K562 (cell line): ENCODE measurements around the gene TSPAN1. TPM values are rescaled to one million over a fixed set of nuclear protein-coding genes. Genes with fewer than 3 reads are reported as not detected.
A peak's percentile ranks its signal among the peaks of the same experiment; 100 is the strongest.

Experiments
- ATAC-seq: fragments of 200-7000 bp; cut with Tn5 transposase; 3 replicates; pipeline ENCODE4 v1.9.1; 2020; ENCODE audit warnings: moderate library complexity
- BruUV-seq: library from RNA; stranded (reverse); fragments of 400-500 nt; replicated peaks from 2 replicates; lab custom pipeline; 2021; lab: Mats Ljungman, UMichigan
- CTCF ChIA-PET: fragments of 300-600 bp; formaldehyde crosslinking; extraction: SDS; loops from one replicate; lab custom pipeline; 2021; ENCODE audit warnings: low intra/inter-chr PET ratio; lab: Yijun Ruan, JAX
- POLR2A ChIA-PET: fragments of 300-600, 350-650 bp; sonication (Branson Sonifier 250); formaldehyde crosslinking; extraction: SDS; loops from one replicate; lab custom pipeline; 2021; ENCODE audit warnings: antibody characterized with exemption, inconsistent platforms; lab: Yijun Ruan, JAX
- DNase-seq, 4 experiments: peaks; one replicate each; pipeline versions ENCODE4 v3.0.0 to v3.0.0-alpha.2; 2011 to 2018; ENCODE audit warnings: low spot score in 3 of 4, mixed read lengths in 3 of 4; ENCODE audit errors: extremely low read depth in 1 of 4
- FAIRE-seq: peaks from 2 replicates; lab custom pipeline; 2011; peaks lifted over from hg19 to GRCh38; lab: Jason Lieb, UNC
- H2AFZ ChIP-seq: 2 replicates; pipeline ENCODE4 v1.6.0; 2011; ENCODE audit warnings: low read depth, low read length, control low read depth, inconsistent platforms
- H3K27ac ChIP-seq: fragments of 200-600 bp; 3 replicates; pipeline ENCODE4 v1.8.0; 2011; ENCODE audit warnings: low read depth, mild to moderate bottlenecking, control low read depth, inconsistent platforms, low read length, moderate library complexity, mixed read lengths; ENCODE audit errors: extremely low read depth
- H3K27me3 ChIP-seq, 2 experiments: fragments of 300-600 bp in 1 of 2; 2 replicates in 1 of 2; 3 replicates in 1 of 2; pipeline versions ENCODE4 v1.6.0 to v1.8.0; 2011; ENCODE audit warnings: inconsistent platforms in 2 of 2, low read length in 2 of 2, mild to moderate bottlenecking in 1 of 2, mixed read lengths in 1 of 2, moderate library complexity in 1 of 2; ENCODE audit not compliant: control insufficient read depth in 2 of 2, insufficient read depth in 2 of 2
- H3K36me3 ChIP-seq: fragments of 300-600 bp; 3 replicates; pipeline ENCODE4 v1.8.0; 2011; ENCODE audit warnings: mild to moderate bottlenecking, low read length, inconsistent platforms; ENCODE audit not compliant: control insufficient read depth, insufficient read depth
- H3K4me1 ChIP-seq, 2 experiments: fragments of 200-600 bp in 1 of 2; replicated peaks in 1 of 2; 2 replicates in 1 of 2; 3 replicates in 1 of 2; pipeline versions ENCODE4 v1.5.1 to v1.8.0; 2011; ENCODE audit warnings: inconsistent platforms in 2 of 2, low read length in 2 of 2, mild to moderate bottlenecking in 1 of 2, mixed read lengths in 1 of 2, moderate library complexity in 1 of 2; ENCODE audit not compliant: control insufficient read depth in 2 of 2, insufficient read depth in 2 of 2
- H3K4me2 ChIP-seq: 2 replicates; pipeline ENCODE4 v1.6.1; 2011; ENCODE audit warnings: low read length, control low read depth, inconsistent platforms, mixed read lengths; ENCODE audit not compliant: insufficient read depth
- H3K4me3 ChIP-seq: fragments of 200-600 bp; sonication (generic), shearing (Covaris generic); 2 replicates; pipeline ENCODE4 v1.5.1; 2016; ENCODE audit warnings: control low read depth, inconsistent platforms
- H3K79me2 ChIP-seq: fragments of 200-600 bp; 3 replicates; pipeline ENCODE4 v1.8.0; 2011; ENCODE audit warnings: low read length, inconsistent platforms; ENCODE audit not compliant: control insufficient read depth, insufficient read depth
- H3K9ac ChIP-seq, 2 experiments: 2 replicates each; pipeline versions ENCODE4 v1.6.0 to v1.6.1; 2011; ENCODE audit warnings: low read depth in 2 of 2, low read length in 2 of 2, control low read depth in 1 of 2, inconsistent platforms in 1 of 2, mild to moderate bottlenecking in 1 of 2, mixed read lengths in 1 of 2; ENCODE audit not compliant: insufficient read depth in 1 of 2
- H3K9me1 ChIP-seq: one replicate; pipeline ENCODE4 v1.6.0; 2011; ENCODE audit warnings: inconsistent platforms, mild to moderate bottlenecking, low read length, moderate library complexity; ENCODE audit not compliant: control insufficient read depth, insufficient read depth
- H3K9me3 ChIP-seq: replicated peaks from 2 replicates; pipeline ENCODE4 v1.5.1; 2011; ENCODE audit warnings: low read depth, low read length, inconsistent platforms; ENCODE audit not compliant: control insufficient read depth, insufficient read depth
- H4K20me1 ChIP-seq: replicated peaks from 2 replicates; pipeline ENCODE4 v1.6.1; 2011; ENCODE audit warnings: low read length, inconsistent platforms, mixed read lengths; ENCODE audit not compliant: control insufficient read depth, insufficient read depth
- ILF3 ChIP-seq: fragments of 450-650 bp; IDR thresholded peaks from 2 replicates; pipeline ENCODE4 v1.6.1; 2018; ENCODE audit warnings: antibody characterized with exemption, mild to moderate bottlenecking, moderate library complexity, borderline replicate concordance
- ILK ChIP-seq: fragments of 450-650 bp; IDR thresholded peaks from 2 replicates; pipeline ENCODE4 v1.6.1; 2016; ENCODE audit warnings: missing genetic modification characterization, low read depth, mild to moderate bottlenecking, missing compliant biosample characterization, moderate library complexity, borderline replicate concordance
- LARP7 ChIP-seq: fragments of 450-650 bp; IDR thresholded peaks from 2 replicates; pipeline ENCODE4 v1.6.1; 2016
- SMAD4 ChIP-seq: fragments of 250-450 bp; sonication (Bioruptor Pico); conservative IDR thresholded peaks from 2 replicates; pipeline ENCODE4 v1.8.0; 2021; ENCODE audit warnings: inconsistent platforms, mild to moderate bottlenecking, moderate library complexity
- SP1 ChIP-seq: sonication (generic); formaldehyde crosslinking; IDR thresholded peaks from 2 replicates; pipeline ENCODE4 v1.8.1; 2022; ENCODE audit warnings: mild to moderate bottlenecking, missing genetic modification reagents
- WGBS: fragments of 100-300 bp; shearing (Covaris generic); methylation state at CpG from one replicate; pipeline ENCODE4 v1.1.6; 2016; ENCODE audit warnings: low coverage, mixed read lengths; ENCODE audit not compliant: insufficient coverage; ENCODE audit errors: missing lambda C conversion rate; 5-methylcytosine and 5-hydroxymethylcytosine counted together
- in situ Hi-C: fragments of 300-500 bp; cut with MboI; formaldehyde crosslinking; loops from 4 replicates; pipeline ENCODE4 v1.15.0; 2018; ENCODE audit warnings: inconsistent platforms, mixed read lengths
- intact Hi-C: fragments of 100-400 bp; cut with micrococcal nuclease; formaldehyde crosslinking; loops from 2 replicates; pipeline ENCODE4 v1.14.2; 2022
- polyA plus RNA-seq, 8 experiments: library from polyadenylated mRNA; depleted of rRNA in 4 of 8; stranded (reverse) in 5 of 8; unstranded in 3 of 8; fragments of >200 nt; fragmentation: Nextera tagmentation in 2 of 8; fragmentation: Illumina TruSeq in 1 of 8; extraction: Ambion mirVana in 2 of 8; extraction: Trizol in 1 of 8; gene quantifications; 2 replicates each; pipeline versions ENCODE4 v1.2.1 to v1.2.3, GENCODE V29; 2011 to 2014; ENCODE audit warnings: inconsistent platforms in 1 of 8, missing spikeins in 1 of 8
- total RNA-seq, 7 experiments: library from RNA; depleted of rRNA in 6 of 7; stranded (reverse); fragments of >200 nt in 6 of 7; fragmentation: Illumina TruSeq in 2 of 7; extraction: Trizol in 2 of 7; gene quantifications; 2 replicates each; pipeline versions ENCODE4 v1.2.1 to v1.2.3, GENCODE V29; 2011 to 2021; ENCODE audit warnings: low replicate concordance in 1 of 7
- TF ChIP-seq, protein P1 (sequence below): sonication (generic); formaldehyde crosslinking; IDR thresholded peaks from 2 replicates; pipeline ENCODE4 v1.8.0; 2022; ENCODE audit warnings: mild to moderate bottlenecking, missing genetic modification reagents
- TF ChIP-seq, protein P2 (sequence below): fragments of 250-450 bp; sonication (Bioruptor Pico); IDR thresholded peaks from 2 replicates; pipeline ENCODE4 v1.8.0; 2021; ENCODE audit warnings: moderate library complexity, mild to moderate bottlenecking, inconsistent platforms
- TF ChIP-seq, protein P3 (sequence below), 2 experiments: fragments of 450-650 bp in 1 of 2; sonication (generic) in 1 of 2; formaldehyde crosslinking; conservative IDR thresholded peaks; 2 replicates each; pipeline versions ENCODE4 v1.4.0 to v1.8.1; 2020 to 2022; ENCODE audit warnings: mild to moderate bottlenecking in 1 of 2, missing genetic modification reagents in 1 of 2

TSPAN1 gene
- total and polyA plus RNA-seq, 9 of the 15 experiments (the other 6 are each of a cell fraction or from before 2014, with no cell fraction given) = 0.58 TPM; not detected in 8

DNA sequence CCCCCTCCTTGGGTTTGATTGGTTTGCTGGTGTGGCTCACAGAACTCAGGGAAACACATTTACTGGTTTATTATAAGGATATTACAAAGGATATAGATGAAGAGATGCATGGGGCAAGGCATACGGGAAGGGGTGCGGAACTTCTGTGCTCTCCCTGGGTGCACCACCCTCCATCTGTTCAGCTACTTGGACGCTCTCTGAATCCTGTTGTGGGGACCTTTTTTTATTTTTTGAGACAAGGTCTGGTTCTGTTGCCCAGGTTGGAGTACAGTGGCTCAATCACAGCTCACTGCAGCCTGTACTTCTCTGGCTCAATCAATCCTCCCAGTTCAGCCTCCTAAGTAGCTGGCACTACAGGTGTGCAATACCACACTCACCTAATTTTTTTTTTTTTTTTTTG is 35.7 kb downstream of the TSPAN1 start:
- no peak overlapping the region for H3K9ac ChIP-seq
- CTCF ChIA-PET = interaction anchor here (0.6 kb wide), 1 partner anchor 679 kb away, joined by 3 read pairs; no protein-coding TSS in a partner anchor
- BruUV-seq = no TSS peak

More for the DNA sequence above, 35.7 kb downstream of the TSPAN1 start:
- no peak overlapping the region for H3K4me3 ChIP-seq
- no peaks in the 10 kb centered on the region for H3K9me1 ChIP-seq
- intact Hi-C loops (no loop called here), in situ Hi-C loops (no loop called here)
- H3K4me1 ChIP-seq = peaks cover 0 to 7% of the 10 kb centered on the region in 2 experiments; a peak in 3 of 5 replicates
- TF ChIP-seq LARP7 (no peak), ILK (no peak), ILF3 (no peak), SMAD4 (no peak), SP1 (CRISPR knock-in tag) (0 out of 2 replicates have a peak, but pooled peaks have one; percentile 23)
- TF ChIP-seq, protein P1, sequence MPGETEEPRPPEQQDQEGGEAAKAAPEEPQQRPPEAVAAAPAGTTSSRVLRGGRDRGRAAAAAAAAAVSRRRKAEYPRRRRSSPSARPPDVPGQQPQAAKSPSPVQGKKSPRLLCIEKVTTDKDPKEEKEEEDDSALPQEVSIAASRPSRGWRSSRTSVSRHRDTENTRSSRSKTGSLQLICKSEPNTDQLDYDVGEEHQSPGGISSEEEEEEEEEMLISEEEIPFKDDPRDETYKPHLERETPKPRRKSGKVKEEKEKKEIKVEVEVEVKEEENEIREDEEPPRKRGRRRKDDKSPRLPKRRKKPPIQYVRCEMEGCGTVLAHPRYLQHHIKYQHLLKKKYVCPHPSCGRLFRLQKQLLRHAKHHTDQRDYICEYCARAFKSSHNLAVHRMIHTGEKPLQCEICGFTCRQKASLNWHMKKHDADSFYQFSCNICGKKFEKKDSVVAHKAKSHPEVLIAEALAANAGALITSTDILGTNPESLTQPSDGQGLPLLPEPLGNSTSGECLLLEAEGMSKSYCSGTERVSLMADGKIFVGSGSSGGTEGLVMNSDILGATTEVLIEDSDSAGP (CRISPR knock-in tag) = no peak
- TF ChIP-seq, protein P2, sequence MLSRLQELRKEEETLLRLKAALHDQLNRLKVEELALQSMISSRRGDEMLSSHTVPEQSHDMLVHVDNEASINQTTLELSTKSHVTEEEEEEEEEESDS (CRISPR knock-in tag) = no peak
- TF ChIP-seq, protein P3, sequence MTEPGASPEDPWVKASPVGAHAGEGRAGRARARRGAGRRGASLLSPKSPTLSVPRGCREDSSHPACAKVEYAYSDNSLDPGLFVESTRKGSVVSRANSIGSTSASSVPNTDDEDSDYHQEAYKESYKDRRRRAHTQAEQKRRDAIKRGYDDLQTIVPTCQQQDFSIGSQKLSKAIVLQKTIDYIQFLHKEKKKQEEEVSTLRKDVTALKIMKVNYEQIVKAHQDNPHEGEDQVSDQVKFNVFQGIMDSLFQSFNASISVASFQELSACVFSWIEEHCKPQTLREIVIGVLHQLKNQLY (CRISPR knock-in tag; conservative IDR thresholded peaks at IDR 0.05) = no peak
- H3K79me2 ChIP-seq = no peaks in the 10 kb centered on the region
- ATAC-seq (no peak), FAIRE-seq (no peak), DNase-seq (no peak)
- no peaks in the 10 kb centered on the region for H3K27me3 ChIP-seq
- POLR2A ChIA-PET = interaction anchor here (1.1 to 1.4 kb wide), 2 partner anchors 11 to 13 kb away, joined by 4 to 7 read pairs; no protein-coding TSS in a partner anchor
- 73% methylated on average over 3 of the region's 3 CpGs for WGBS
- H2AFZ ChIP-seq = no peak overlapping the region
- no peaks in the 10 kb centered on the region for H4K20me1 ChIP-seq
- no peaks in the 10 kb centered on the region for H3K9me3 ChIP-seq
- H3K36me3 ChIP-seq = no peaks in the 10 kb centered on the region
- H3K4me2 ChIP-seq = no peak overlapping the region
- H3K27ac ChIP-seq = no peak overlapping the region
